HepG2 (cell line): Measurements from ENCODE around the gene VTN. TPM values are rescaled to one million over a fixed set of nuclear protein-coding genes. Genes with fewer than 3 reads are reported as not detected.

Source experiments
- CEBPB ChIP-seq: IDR thresholded peaks from 2 replicates; pipeline ENCODE4 v1.6.1; 2011; ENCODE audit warnings: low read depth, low read length, improper control_type of control experiment, borderline replicate concordance
- HMGA1 ChIP-seq: sonication (generic); formaldehyde crosslinking; conservative IDR thresholded peaks from 2 replicates; pipeline ENCODE4 v1.4.0; 2020; ENCODE audit warnings: missing genetic modification reagents
- JUN ChIP-seq: sonication (generic); formaldehyde crosslinking; IDR thresholded peaks from 2 replicates; pipeline ENCODE4 v1.4.0; 2020; ENCODE audit warnings: mild to moderate bottlenecking, missing genetic modification reagents
- NCOA5 ChIP-seq: sonication (generic); formaldehyde crosslinking; IDR thresholded peaks from 2 replicates; pipeline ENCODE4 v1.4.0; 2020; ENCODE audit warnings: missing genetic modification reagents
- RFXAP ChIP-seq: sonication (generic); formaldehyde crosslinking; IDR thresholded peaks from 2 replicates; pipeline ENCODE4 v1.4.0; 2020; ENCODE audit warnings: missing genetic modification reagents, borderline replicate concordance
- TBX2 ChIP-seq: sonication (generic); formaldehyde crosslinking; IDR thresholded peaks from 2 replicates; pipeline ENCODE4 v1.5.0; 2020; ENCODE audit warnings: missing genetic modification reagents, mild to moderate bottlenecking, borderline replicate concordance
- ZFP37 ChIP-seq: sonication (generic); formaldehyde crosslinking; IDR thresholded peaks from 2 replicates; pipeline ENCODE4 v1.4.0; 2020; ENCODE audit warnings: missing genetic modification reagents, borderline replicate concordance
- ZKSCAN1 ChIP-seq: fragments of 150-350 bp; IDR thresholded peaks from 2 replicates; pipeline ENCODE4 v1.6.1; 2014; ENCODE audit warnings: low read length
- ZNF12 ChIP-seq: sonication (generic); formaldehyde crosslinking; IDR thresholded peaks from 2 replicates; pipeline ENCODE4 v1.5.0; 2020; ENCODE audit warnings: missing genetic modification reagents
- ZNF232 ChIP-seq: sonication (generic); formaldehyde crosslinking; IDR thresholded peaks from 2 replicates; pipeline ENCODE4 v1.4.0; 2020; ENCODE audit warnings: missing genetic modification reagents, borderline replicate concordance
- polyA plus RNA-seq, 8 experiments: library from polyadenylated mRNA; depleted of rRNA in 3 of 8; stranded (reverse) in 7 of 8; unstranded in 1 of 8; fragments of >200 nt; fragmentation: Illumina TruSeq in 4 of 8; extraction: Trizol in 4 of 8; gene quantifications; 2 replicates each; pipeline versions ENCODE4 v1.2.1 to v1.2.3, GENCODE V29; 2011 to 2016; ENCODE audit warnings: low read depth in 4 of 8, missing spikeins in 1 of 8, mixed read lengths in 1 of 8; ENCODE audit not compliant: insufficient read depth in 1 of 8
- total RNA-seq, 5 experiments: library from RNA; depleted of rRNA; stranded (reverse); fragments of >200 nt; fragmentation: Illumina TruSeq; extraction: Trizol; gene quantifications; 2 replicates each; pipeline ENCODE4 v1.2.3, GENCODE V29; 2016; ENCODE audit warnings: low read depth in 1 of 5
- TF ChIP-seq, protein P1 (sequence below), 2 experiments: sonication (generic) in 1 of 2; formaldehyde crosslinking in 1 of 2; IDR thresholded peaks; 2 replicates each; pipeline versions ENCODE4 v1.5.1 to v1.6.1; 2011 to 2020; ENCODE audit warnings: borderline replicate concordance in 1 of 2, low read depth in 1 of 2, low read length in 1 of 2, mild to moderate bottlenecking in 1 of 2, missing genetic modification reagents in 1 of 2, moderate library complexity in 1 of 2
- TF ChIP-seq, protein P2 (sequence below): IDR thresholded peaks from 2 replicates; pipeline ENCODE4 v1.6.1; 2012; ENCODE audit warnings: inconsistent platforms
- TF ChIP-seq, protein P3 (sequence below): IDR thresholded peaks from 2 replicates; pipeline ENCODE4 v1.6.1; 2016; ENCODE audit warnings: control low read depth
- TF ChIP-seq, protein P4 (sequence below): sonication (generic); formaldehyde crosslinking; conservative IDR thresholded peaks from 2 replicates; pipeline ENCODE4 v1.5.0; 2020; ENCODE audit warnings: missing genetic modification reagents
- TF ChIP-seq, protein P5 (sequence below): sonication (generic); formaldehyde crosslinking; IDR thresholded peaks from 2 replicates; pipeline ENCODE4 v1.4.0; 2020; ENCODE audit warnings: mild to moderate bottlenecking, missing genetic modification reagents

Gene VTN
- total and polyA plus RNA-seq, 2 of the 13 experiments (the other 11 are each of a cell fraction or from before 2014, with no cell fraction given), result 108 to 131 TPM

- TF ChIP-seq ZNF232 (CRISPR knock-in tag) (no peak; the same call in 1 of the 2 replicates), RFXAP (CRISPR knock-in tag) (peak; percentile 56; the same call in 1 of the 2 replicates), TBX2 (CRISPR knock-in tag) (peak; percentile 88), CEBPB (no peak), JUN (0 out of 2 replicates have a peak, but pooled peaks have one; percentile 51), ZNF12 (CRISPR knock-in tag) (no peak), HMGA1 (CRISPR knock-in tag) (no peak), ZFP37 (CRISPR knock-in tag) (no peak), ZKSCAN1 (no peak), NCOA5 (CRISPR knock-in tag) (no peak)
- TF ChIP-seq, protein P1, sequence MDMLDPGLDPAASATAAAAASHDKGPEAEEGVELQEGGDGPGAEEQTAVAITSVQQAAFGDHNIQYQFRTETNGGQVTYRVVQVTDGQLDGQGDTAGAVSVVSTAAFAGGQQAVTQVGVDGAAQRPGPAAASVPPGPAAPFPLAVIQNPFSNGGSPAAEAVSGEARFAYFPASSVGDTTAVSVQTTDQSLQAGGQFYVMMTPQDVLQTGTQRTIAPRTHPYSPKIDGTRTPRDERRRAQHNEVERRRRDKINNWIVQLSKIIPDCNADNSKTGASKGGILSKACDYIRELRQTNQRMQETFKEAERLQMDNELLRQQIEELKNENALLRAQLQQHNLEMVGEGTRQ (IDR thresholded peaks at IDR 0.05; ENCODE audit: low read depth, low read length), result peak; percentile 70
- TF ChIP-seq, protein P1 (CRISPR knock-in tag; IDR thresholded peaks at IDR 0.05; ENCODE audit: borderline replicate concordance), result peak; percentile 95; the same call in 1 of the 2 replicates
- TF ChIP-seq, protein P2, sequence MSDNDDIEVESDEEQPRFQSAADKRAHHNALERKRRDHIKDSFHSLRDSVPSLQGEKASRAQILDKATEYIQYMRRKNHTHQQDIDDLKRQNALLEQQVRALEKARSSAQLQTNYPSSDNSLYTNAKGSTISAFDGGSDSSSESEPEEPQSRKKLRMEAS, result peak; percentile 55
- TF ChIP-seq, protein P3, sequence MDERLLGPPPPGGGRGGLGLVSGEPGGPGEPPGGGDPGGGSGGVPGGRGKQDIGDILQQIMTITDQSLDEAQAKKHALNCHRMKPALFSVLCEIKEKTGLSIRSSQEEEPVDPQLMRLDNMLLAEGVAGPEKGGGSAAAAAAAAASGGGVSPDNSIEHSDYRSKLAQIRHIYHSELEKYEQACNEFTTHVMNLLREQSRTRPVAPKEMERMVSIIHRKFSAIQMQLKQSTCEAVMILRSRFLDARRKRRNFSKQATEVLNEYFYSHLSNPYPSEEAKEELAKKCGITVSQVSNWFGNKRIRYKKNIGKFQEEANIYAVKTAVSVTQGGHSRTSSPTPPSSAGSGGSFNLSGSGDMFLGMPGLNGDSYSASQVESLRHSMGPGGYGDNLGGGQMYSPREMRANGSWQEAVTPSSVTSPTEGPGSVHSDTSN, result no peak
- TF ChIP-seq, protein P4, sequence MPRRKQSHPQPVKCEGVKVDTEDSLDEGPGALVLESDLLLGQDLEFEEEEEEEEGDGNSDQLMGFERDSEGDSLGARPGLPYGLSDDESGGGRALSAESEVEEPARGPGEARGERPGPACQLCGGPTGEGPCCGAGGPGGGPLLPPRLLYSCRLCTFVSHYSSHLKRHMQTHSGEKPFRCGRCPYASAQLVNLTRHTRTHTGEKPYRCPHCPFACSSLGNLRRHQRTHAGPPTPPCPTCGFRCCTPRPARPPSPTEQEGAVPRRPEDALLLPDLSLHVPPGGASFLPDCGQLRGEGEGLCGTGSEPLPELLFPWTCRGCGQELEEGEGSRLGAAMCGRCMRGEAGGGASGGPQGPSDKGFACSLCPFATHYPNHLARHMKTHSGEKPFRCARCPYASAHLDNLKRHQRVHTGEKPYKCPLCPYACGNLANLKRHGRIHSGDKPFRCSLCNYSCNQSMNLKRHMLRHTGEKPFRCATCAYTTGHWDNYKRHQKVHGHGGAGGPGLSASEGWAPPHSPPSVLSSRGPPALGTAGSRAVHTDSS (CRISPR knock-in tag), result 0 out of 2 replicates have a peak, but pooled peaks have one; percentile 47
- TF ChIP-seq, protein P5, sequence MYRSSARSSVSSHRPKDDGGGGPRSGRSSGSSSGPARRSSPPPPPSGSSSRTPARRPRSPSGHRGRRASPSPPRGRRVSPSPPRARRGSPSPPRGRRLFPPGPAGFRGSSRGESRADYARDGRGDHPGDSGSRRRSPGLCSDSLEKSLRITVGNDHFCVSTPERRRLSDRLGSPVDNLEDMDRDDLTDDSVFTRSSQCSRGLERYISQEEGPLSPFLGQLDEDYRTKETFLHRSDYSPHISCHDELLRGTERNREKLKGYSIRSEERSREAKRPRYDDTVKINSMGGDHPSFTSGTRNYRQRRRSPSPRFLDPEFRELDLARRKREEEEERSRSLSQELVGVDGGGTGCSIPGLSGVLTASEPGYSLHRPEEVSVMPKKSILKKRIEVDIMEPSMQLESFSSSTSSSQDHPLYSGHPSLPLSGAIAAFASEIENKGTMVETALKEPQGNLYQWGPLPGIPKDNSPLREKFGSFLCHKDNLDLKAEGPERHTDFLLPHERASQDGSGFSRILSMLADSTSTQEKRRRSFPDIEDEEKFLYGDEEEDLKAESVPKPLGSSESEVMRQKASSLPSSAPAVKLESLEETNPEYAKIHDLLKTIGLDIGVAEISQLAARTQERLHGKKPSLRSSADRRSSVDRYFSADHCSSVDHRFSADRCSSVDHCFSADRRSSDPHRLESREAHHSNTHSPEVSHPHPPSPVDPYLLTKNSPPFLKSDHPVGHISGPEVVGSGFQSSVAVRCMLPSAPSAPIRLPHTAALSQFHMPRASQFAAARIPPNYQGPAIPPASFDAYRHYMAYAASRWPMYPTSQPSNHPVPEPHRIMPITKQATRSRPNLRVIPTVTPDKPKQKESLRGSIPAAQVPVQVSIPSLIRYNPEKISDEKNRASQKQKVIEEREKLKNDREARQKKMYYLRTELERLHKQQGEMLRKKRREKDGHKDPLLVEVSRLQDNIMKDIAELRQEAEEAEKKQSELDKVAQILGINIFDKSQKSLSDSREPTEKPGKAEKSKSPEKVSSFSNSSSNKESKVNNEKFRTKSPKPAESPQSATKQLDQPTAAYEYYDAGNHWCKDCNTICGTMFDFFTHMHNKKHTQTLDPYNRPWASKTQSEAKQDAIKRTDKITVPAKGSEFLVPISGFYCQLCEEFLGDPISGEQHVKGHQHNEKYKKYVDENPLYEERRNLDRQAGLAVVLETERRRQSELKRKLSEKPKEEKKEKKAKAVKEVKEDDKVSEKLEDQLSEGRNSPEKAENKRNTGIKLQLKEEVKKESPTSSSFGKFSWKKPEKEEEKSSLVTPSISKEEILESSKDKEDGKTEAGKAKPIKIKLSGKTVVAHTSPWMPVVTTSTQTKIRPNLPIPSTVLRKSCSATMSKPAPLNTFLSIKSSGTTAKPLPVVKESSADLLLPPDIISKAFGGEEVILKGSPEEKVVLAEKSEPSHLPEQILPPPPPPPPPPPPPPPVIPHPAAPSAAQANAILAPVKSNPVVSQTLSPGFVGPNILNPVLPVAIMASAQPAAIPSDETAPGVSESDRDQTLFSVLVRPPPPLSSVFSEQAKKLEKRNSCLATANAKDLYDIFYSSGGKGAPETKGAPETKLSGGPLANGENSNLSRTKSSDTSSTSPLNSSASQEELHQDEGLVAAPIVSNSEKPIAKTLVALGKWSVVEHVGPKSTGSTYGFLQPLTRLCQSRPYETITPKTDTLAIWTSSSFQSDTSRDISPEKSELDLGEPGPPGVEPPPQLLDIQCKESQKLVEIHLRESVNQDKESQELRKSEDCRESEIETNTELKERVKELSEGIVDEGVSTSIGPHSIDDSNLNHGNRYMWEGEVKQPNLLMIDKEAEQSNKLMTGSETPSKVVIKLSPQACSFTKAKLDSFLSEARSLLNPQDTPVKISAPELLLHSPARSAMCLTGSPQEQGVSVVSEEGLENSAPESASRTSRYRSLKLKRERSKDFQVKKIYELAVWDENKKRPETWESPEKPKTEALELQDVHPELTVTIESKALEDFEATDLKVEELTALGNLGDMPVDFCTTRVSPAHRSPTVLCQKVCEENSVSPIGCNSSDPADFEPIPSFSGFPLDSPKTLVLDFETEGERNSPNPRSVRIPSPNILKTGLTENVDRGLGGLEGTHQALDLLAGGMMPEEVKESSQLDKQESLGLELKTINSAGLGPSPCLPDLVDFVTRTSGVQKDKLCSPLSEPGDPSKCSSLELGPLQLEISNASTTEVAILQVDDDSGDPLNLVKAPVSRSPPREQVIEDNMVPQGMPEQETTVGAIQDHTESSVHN (CRISPR knock-in tag), result no peak
These were observed 12.8 kb downstream of the VTN start, which contains the start of gene POLDIP2 (continued) for GRCh38 chr17:28357061-28357900.
